Activated CD8-positive, alpha-beta T cell treated with anti-CD3 and anti-CD28 coated beads, Interleukin-2, amount 10 ng/mL, durations not matched to agents 7 days and 5 days (primary cell): ENCODE measurements around the gene PTPN12. TPM values are rescaled to one million over a fixed set of nuclear protein-coding genes. Genes with fewer than 3 reads are reported as not detected.
"Not testable (repeated sequence)": the region's sequence is repeated elsewhere in the genome, so short reads cannot be mapped to it uniquely, and the experiment has no call there.

Experiments
- ATAC-seq: fragments of 150-1000 bp; cut with Tn5 transposase; one replicate; pipeline ENCODE4 v1.10.0; 2021; ENCODE audit warnings: moderate library complexity
- CTCF ChIA-PET: fragments of 350-600 bp; sonication (Branson Sonifier 250); formaldehyde crosslinking; loops from one replicate; lab custom pipeline; 2021; ENCODE audit warnings: antibody characterized with exemption; lab: Charles Lee
- POLR2A ChIA-PET: fragments of 350-600 bp; sonication (Branson Sonifier 250); formaldehyde crosslinking; loops from one replicate; lab custom pipeline; 2021; ENCODE audit warnings: antibody characterized with exemption; lab: Charles Lee
- DNase-seq: peaks from one replicate; pipeline ENCODE4 v3.0.0-alpha.2; 2020
- H3K27ac Mint-ChIP-seq: one replicate; pipeline ENCODE4 v1.8.0; 2021; ENCODE audit warnings: mild to moderate bottlenecking, mixed read lengths
- H3K27me3 Mint-ChIP-seq: one replicate; pipeline ENCODE4 v1.8.0; 2021; ENCODE audit warnings: low read depth, mixed read lengths
- H3K36me3 Mint-ChIP-seq: one replicate; pipeline ENCODE4 v1.8.0; 2021; ENCODE audit warnings: low read depth, mixed read lengths
- H3K4me1 Mint-ChIP-seq: one replicate; pipeline ENCODE4 v1.8.0; 2021; ENCODE audit warnings: low read depth, mixed read lengths
- H3K4me3 Mint-ChIP-seq: one replicate; pipeline ENCODE4 v1.8.0; 2021; ENCODE audit warnings: mild to moderate bottlenecking, mixed read lengths
- H3K9me3 Mint-ChIP-seq: one replicate; pipeline ENCODE4 v1.8.0; 2022; ENCODE audit warnings: mixed read lengths; ENCODE audit not compliant: insufficient read depth
- total RNA-seq, 2 experiments: library from RNA; stranded (reverse); gene quantifications; one replicate each; pipeline ENCODE4 v1.2.3, GENCODE V29; 2021

PTPN12 gene
- total RNA-seq, 2 experiments from 2014 or later: 12.5 to 16.2 TPM

- ChIA-PET CTCF (no interaction called here), POLR2A (interaction anchor here (0.6 kb wide), 1 partner anchor 13 kb away, joined by 3 read pairs; no protein-coding TSS in a partner anchor)
- H3K27ac Mint-ChIP-seq: no peak overlapping the region
- DNase-seq (no peak), ATAC-seq (no peak)
- peaks cover 12% of the 10 kb centered on the region for H3K27me3 Mint-ChIP-seq
- no peaks in the 10 kb centered on the region for H3K4me1 Mint-ChIP-seq
- H3K36me3 Mint-ChIP-seq: no peaks in the 10 kb centered on the region
- no peaks in the 10 kb centered on the region for H3K9me3 Mint-ChIP-seq
- H3K4me3 Mint-ChIP-seq: no peak overlapping the region
Observed at GRCh38 chr7:77525231-77525630, 11.9 kb upstream of the PTPN12 start.

- ChIA-PET POLR2A (no interaction called here), CTCF (no interaction called here)
- DNase-seq (no peak), ATAC-seq (no peak)
- Mint-ChIP-seq H3K36me3 (no peaks in the 10 kb centered on the region), H3K4me1 (peaks cover 5% of the 10 kb centered on the region), H3K27me3 (peaks cover 13% of the 10 kb centered on the region), H3K27ac (no peak overlapping the region), H3K9me3 (no peaks in the 10 kb centered on the region), H3K4me3 (no peak overlapping the region)
Observed at GRCh38 chr7:77528368-77528767, 8.7 kb upstream of the PTPN12 start.

- ChIA-PET CTCF (no interaction called here), POLR2A (no interaction called here)
- Mint-ChIP-seq H3K4me1 (peaks cover 5% of the 10 kb centered on the region), H3K36me3 (no peaks in the 10 kb centered on the region), H3K9me3 (no peaks in the 10 kb centered on the region), H3K27me3 (peaks cover 12% of the 10 kb centered on the region), H3K4me3 (no peak overlapping the region), H3K27ac (no peak overlapping the region)
- no peak for ATAC-seq
- no peak for DNase-seq
Observed at GRCh38 chr7:77529279-77529678, 7.8 kb upstream of the PTPN12 start.

GRCh38 chr7:77531038-77531437 is 6.1 kb upstream of the PTPN12 start:
- no peak overlapping the region for H3K4me3 Mint-ChIP-seq

GRCh38 chr7:77532247-77532646 is 4.8 kb upstream of the PTPN12 start:
- DNase-seq: no peak
- H3K4me1 Mint-ChIP-seq: peaks cover 13% of the 10 kb centered on the region
- no peak overlapping the region for H3K27ac Mint-ChIP-seq
- ChIA-PET CTCF (no interaction called here), POLR2A (no interaction called here)
- H3K27me3 Mint-ChIP-seq: peaks cover 9% of the 10 kb centered on the region
- H3K36me3 Mint-ChIP-seq: no peaks in the 10 kb centered on the region
- no peak overlapping the region for H3K4me3 Mint-ChIP-seq
- no peaks in the 10 kb centered on the region for H3K9me3 Mint-ChIP-seq
- no peak for ATAC-seq

More at GRCh38 chr7:77531038-77531437, 6.1 kb upstream of the PTPN12 start:
- H3K27ac Mint-ChIP-seq: no peak overlapping the region
- H3K4me1 Mint-ChIP-seq: peaks cover 8% of the 10 kb centered on the region
- H3K9me3 Mint-ChIP-seq: no peaks in the 10 kb centered on the region
- no peaks in the 10 kb centered on the region for H3K36me3 Mint-ChIP-seq
- H3K27me3 Mint-ChIP-seq: peaks cover 9% of the 10 kb centered on the region
- DNase-seq: no peak
- ChIA-PET POLR2A (no interaction called here), CTCF (interaction anchor here (0.7 kb wide), 1 partner anchor 448 kb away, joined by 3 read pairs; no protein-coding TSS in a partner anchor)
- ATAC-seq: no peak

- POLR2A ChIA-PET, H3K4me3 Mint-ChIP-seq, CTCF ChIA-PET, H3K36me3 Mint-ChIP-seq, H3K27ac Mint-ChIP-seq, ATAC-seq, H3K9me3 Mint-ChIP-seq, H3K27me3 Mint-ChIP-seq, DNase-seq: not testable (repeated sequence)
- peaks cover 13% of the 10 kb centered on the region for H3K4me1 Mint-ChIP-seq
Observed at GRCh38 chr7:77532732-77533131, 4.4 kb upstream of the PTPN12 start.

GRCh38 chr7:77534046-77534445 is 3.0 kb upstream of the PTPN12 start:
- ATAC-seq, H3K36me3 Mint-ChIP-seq, DNase-seq, CTCF ChIA-PET, H3K4me3 Mint-ChIP-seq, POLR2A ChIA-PET, H3K27ac Mint-ChIP-seq, H3K9me3 Mint-ChIP-seq: not testable (repeated sequence)
- Mint-ChIP-seq H3K27me3 (peaks cover 15% of the 10 kb centered on the region), H3K4me1 (peaks cover 21% of the 10 kb centered on the region)

- H3K27ac Mint-ChIP-seq: peak overlapping the region; percentile 89
- H3K36me3 Mint-ChIP-seq: no peaks in the 10 kb centered on the region
- H3K27me3 Mint-ChIP-seq: peaks cover 11% of the 10 kb centered on the region
- ChIA-PET POLR2A (no interaction called here), CTCF (interaction anchor here (1.1 kb wide), 1 partner anchor 116 kb away, joined by 3 read pairs; no protein-coding TSS in a partner anchor)
- peaks cover 19% of the 10 kb centered on the region for H3K4me1 Mint-ChIP-seq
- H3K9me3 Mint-ChIP-seq: no peaks in the 10 kb centered on the region
- DNase-seq: no peak
- no peak for ATAC-seq
- peak overlapping the region; percentile 94 for H3K4me3 Mint-ChIP-seq
Observed at GRCh38 chr7:77536017-77536412, 1.1 kb upstream of the PTPN12 start.

GRCh38 chr7:77536413-77537135 is 521 bp upstream of the PTPN12 start:
- CTCF ChIA-PET: interaction anchor here (1.1 kb wide), 1 partner anchor 115 kb away, joined by 3 read pairs; no protein-coding TSS in a partner anchor

GRCh38 chr7:77537778-77538280 is 734 bp downstream of the PTPN12 start:
- no peaks in the 10 kb centered on the region for H3K9me3 Mint-ChIP-seq
- H3K4me3 Mint-ChIP-seq: peak overlapping the region; percentile 80
- CTCF ChIA-PET: no interaction called here
- H3K27ac Mint-ChIP-seq: peak overlapping the region; percentile 67
- ATAC-seq: no peak
- peak; percentile 29 for DNase-seq
- POLR2A ChIA-PET: interaction anchor here (0.7 kb wide), 2 partner anchors 12 to 55 kb away, joined by 3 read pairs; no protein-coding TSS in a partner anchor
- H3K27me3 Mint-ChIP-seq: peaks cover 11% of the 10 kb centered on the region
- no peaks in the 10 kb centered on the region for H3K36me3 Mint-ChIP-seq
- peaks cover 16% of the 10 kb centered on the region for H3K4me1 Mint-ChIP-seq

More at GRCh38 chr7:77536413-77537135, 521 bp upstream of the PTPN12 start:
- ATAC-seq (peak; percentile 97), DNase-seq (peak; percentile 96)
- H3K4me3 Mint-ChIP-seq: peak overlapping the region; percentile 94
- no peaks in the 10 kb centered on the region for H3K36me3 Mint-ChIP-seq
- no peaks in the 10 kb centered on the region for H3K9me3 Mint-ChIP-seq
- H3K27ac Mint-ChIP-seq: peak overlapping the region; percentile 89
- POLR2A ChIA-PET: no interaction called here
- peaks cover 16% of the 10 kb centered on the region for H3K4me1 Mint-ChIP-seq
- H3K27me3 Mint-ChIP-seq: peaks cover 11% of the 10 kb centered on the region

GRCh38 chr7:77538281-77539212 is 1.5 kb downstream of the PTPN12 start:
- H3K27ac Mint-ChIP-seq: no peak overlapping the region
- peaks cover 16% of the 10 kb centered on the region for H3K4me1 Mint-ChIP-seq
- H3K36me3 Mint-ChIP-seq: no peaks in the 10 kb centered on the region
- CTCF ChIA-PET: interaction anchor here (0.6 kb wide), 1 partner anchor 170 kb away, joined by 3 read pairs; no protein-coding TSS in a partner anchor
- DNase-seq: no peak
- POLR2A ChIA-PET: interaction anchor here (0.7 kb wide), 2 partner anchors 13 to 56 kb away, joined by 3 read pairs; no protein-coding TSS in a partner anchor
- H3K9me3 Mint-ChIP-seq: no peaks in the 10 kb centered on the region
- H3K27me3 Mint-ChIP-seq: peaks cover 11% of the 10 kb centered on the region
- no peak for ATAC-seq
- H3K4me3 Mint-ChIP-seq: peak overlapping the region; percentile 80
